Ramos (cell line): ENCODE data around the gene ADAMTS18.

ENCODE experiments used
- in situ Hi-C: fragments of 300-500 bp; cut with MboI; formaldehyde crosslinking; loops from one replicate; pipeline ENCODE4 v1.14.3; 2022; ENCODE audit warnings: low sequenced_read_pairs; ENCODE audit not compliant: unreplicated experiment

The ADAMTS18 gene

GRCh38 chr16:77330332-77331042 is 104.3 kb downstream of the ADAMTS18 start:
- in situ Hi-C loops: no loop called here

DNA sequence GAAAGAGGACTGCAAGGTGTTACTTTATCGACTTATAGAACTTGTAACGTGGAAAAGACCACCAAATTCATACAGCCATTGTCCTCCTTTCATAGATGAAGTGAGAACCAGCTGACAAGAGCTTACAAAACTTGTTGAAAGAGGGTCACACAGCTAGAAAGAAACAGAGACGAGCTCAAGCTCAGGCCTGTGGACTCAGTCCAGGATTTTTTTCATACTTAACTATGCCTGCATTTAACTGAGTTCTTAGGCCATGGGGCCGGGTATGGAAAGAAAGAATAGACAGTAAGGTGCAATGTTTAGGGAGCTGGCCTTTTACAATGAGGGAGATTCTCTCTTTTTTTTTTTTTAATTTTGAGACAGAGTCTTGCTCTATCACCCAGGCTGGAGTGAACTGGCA is 106.1 kb downstream of the ADAMTS18 start:
- in situ Hi-C loops: no loop called here

DNA sequence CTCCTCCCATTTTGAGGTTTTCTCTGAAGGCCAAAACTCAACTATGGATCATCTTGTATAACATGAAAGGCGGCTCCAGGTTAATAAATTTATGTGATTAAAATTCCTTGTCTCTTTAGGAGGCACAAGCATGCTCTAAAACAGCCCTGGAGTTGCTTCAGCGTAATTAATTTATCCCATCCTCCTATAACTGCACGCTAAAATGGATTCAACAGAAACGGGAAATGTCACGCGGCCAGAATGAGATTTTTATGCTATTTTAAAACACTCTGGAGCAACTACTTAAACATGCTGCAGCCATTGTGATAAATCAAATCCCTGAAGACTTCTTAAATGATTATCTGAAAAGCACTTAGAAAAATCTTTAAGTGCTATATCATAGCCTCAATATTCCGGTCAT is 106.6 kb downstream of the ADAMTS18 start:
- in situ Hi-C loops: no loop called here

DNA sequence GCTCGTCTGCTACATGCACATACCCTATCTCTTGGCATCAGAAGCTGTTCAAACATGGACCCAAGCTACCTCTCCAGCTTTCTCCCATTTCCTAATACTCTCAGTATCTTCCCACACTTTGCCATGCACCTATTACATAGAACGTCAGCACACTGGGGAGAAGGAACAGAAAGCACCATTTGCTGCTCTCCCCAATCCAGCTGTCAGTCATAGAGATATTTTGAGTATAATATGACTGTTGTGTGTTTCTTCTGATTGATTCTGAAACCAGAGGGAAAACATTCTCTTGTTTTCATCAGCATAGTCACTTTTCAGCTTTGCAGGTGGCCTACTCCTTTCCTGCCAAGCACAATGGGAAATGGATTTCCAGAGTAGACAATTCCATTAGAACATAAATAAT is 107.1 kb downstream of the ADAMTS18 start:
- in situ Hi-C loops: no loop called here

DNA sequence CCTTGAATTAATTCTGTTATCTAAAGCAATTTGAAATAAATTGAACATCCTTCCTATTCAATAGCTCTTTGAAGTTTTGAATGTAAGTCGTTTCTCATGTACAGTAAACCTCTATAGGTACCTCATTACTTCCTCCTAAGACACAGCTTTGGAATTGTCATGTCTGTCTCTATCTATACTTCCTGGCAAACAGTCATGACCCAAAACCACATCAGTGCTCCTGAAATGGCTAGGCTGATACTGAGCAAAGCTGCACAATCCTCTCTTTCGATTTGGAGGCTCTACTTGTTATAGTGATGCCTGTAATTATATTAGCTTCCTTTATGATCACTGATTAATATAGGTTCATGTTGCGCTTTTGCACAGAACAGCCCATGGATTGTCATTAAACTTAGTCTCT is 110.1 kb downstream of the ADAMTS18 start:
- in situ Hi-C loops: no loop called here

DNA sequence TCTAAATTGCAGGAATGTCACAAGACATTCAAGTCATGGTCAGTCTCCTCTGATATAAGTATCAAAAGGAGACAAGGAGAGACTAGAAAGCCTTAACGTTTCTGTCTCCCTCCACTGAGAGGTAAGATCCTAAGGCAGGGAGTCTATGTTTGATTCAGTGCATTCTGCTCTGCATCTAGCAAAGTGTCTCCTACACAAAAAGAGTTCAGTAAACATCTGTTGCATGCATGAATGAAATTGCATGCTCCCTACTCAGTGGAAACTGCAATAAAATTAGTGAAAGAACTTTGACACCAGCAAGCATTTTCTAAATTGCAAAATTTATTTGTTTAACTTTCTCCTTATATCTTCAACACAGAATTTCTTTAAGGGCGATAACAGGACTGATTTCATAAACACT is 111.1 kb downstream of the ADAMTS18 start:
- in situ Hi-C loops: no loop called here

- in situ Hi-C loops: no loop called here
Observed at GRCh38 chr16:77322757-77323156, 112.1 kb downstream of the ADAMTS18 start.

DNA sequence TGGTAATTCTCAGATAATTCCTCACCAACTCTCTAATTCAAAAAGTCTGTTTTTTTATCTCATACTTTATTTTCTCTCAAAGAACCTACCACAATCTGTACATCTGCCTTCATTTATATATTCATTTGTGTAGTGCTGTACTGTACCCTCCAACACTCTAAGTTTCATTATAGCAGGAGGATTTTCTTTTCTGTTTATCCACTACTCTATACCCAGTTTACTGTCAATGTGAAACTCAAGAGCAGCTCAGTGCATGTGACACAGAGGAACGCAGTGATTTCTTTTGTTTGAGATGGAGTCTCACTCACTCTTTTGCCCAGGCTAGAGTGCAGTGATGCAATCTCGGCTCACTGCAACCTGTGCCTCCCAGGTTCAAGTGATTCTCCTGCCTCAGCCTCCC is 117.8 kb downstream of the ADAMTS18 start:
- in situ Hi-C loops: no loop called here

DNA sequence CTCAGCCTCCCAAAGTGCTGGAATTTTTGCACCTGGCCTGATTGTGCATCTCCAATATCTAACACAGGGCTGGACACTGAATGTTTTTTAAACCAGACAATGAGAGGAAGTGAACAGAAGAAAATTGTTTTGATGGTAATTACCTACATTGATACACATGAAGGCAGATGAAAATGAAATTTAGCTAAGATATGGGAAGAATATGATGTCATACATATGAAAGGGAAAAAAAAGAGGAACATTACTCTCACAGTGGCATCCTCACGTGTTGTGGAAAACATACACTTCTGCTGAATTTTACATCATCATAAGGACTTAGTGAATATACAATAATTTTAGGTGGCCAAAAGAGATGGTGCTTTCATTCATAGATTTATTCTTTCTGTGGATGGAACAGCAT is 124.0 kb downstream of the ADAMTS18 start:
- in situ Hi-C loops: no loop called here

GRCh38 chr16:77308163-77308561 is 126.7 kb downstream of the ADAMTS18 start:
- in situ Hi-C loops: no loop called here

GRCh38 chr16:77307426-77308162 is 127.2 kb downstream of the ADAMTS18 start:
- in situ Hi-C loops: no loop called here

GRCh38 chr16:77306075-77306474 is 128.8 kb downstream of the ADAMTS18 start:
- in situ Hi-C loops: no loop called here

DNA sequence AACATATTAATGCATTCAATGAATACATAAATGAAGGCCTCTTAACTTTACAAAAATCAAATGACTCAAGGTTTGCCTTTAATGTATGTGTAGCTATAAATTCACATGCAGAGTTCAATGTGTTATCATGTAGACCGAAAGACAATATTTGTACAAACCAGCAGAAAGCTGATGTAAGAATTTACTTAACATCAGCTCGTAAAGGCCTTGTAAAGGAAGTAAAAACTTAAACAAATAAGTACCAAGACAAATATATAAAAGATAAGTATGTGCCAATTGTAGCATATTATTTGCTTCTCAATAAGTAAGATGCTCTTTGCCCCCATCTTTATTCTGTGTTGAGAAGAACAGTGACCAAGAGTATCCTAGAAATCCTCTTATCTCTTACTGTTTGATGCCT is 130.0 kb downstream of the ADAMTS18 start:
- in situ Hi-C loops: no loop called here

- in situ Hi-C loops: no loop called here
Observed at GRCh38 chr16:77304134-77304533, 130.7 kb downstream of the ADAMTS18 start.

DNA sequence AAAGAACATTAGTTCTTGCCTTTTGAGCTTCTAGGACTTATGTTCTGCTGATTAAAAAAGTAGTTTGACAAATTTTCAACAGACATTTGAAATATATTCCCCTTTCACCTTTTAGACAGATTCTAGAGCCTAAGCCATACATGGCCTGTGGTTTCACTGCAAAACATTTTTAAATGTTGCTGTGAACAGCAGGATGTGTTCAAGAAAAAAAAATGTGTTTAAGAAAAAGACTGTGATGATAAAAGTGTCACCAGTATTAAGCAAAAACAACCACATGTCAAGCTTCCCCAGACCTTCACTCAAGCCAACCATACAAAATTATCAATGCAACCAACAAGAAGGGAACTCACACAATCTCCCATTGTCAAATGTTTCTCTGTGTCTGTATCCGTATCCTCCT is 132.2 kb downstream of the ADAMTS18 start:
- in situ Hi-C loops: no loop called here

DNA sequence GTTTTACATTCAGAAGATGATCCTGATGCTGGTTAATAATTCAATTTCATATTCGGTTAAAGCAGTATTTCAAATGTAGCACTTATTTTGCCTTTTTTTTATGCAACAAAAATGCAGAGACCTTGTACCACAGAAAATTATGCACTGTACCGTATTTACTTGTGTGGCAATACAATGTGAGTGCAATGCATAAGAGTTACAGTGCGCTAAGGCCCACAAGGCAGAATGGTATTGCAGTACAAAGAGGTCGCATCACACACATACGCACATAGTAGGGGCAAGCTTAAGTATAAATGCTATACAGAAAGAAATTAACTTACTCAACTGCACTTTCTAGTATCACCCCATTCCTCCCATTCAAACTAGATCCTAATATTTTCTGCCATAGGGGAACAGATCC is 132.6 kb downstream of the ADAMTS18 start:
- in situ Hi-C loops: no loop called here

DNA sequence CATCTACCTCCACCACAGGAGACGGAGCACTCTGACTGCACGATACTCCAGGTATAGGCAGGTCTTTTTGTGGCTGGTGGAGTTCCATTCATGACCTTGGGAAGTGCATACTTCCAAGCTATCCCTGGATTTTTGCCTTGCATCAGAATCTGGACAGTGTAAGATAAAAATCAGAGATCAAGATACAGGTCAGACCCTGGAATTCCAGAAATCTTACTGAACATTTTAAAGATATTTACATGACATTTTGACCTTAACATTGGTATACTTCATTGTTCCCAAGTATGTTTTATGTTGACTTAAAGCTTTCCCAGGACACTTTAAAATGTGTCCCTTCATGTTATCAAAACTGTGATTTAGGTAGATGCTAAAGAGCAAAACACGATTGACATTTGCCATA is 134.6 kb downstream of the ADAMTS18 start:
- in situ Hi-C loops: no loop called here

DNA sequence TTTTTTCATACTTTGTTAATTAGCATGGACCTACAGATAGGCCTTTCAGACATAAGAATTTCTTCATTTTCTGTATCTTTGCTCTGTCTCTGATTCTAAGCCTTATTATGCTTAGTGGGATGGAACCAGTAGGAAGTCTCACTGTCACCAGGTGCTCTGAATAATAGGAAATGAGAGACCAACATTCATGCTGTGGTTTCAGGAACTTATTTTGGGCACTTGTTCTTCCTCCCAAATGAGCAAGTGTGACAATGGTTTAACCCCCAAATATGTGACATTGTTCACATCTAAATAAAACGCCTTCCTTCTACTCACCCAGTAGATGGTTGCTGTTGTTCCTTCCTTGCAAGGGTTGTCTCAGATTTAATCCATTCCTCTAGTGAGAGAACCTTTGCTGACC is 135.4 kb downstream of the ADAMTS18 start:
- in situ Hi-C loops: no loop called here

- in situ Hi-C loops: no loop called here
Observed at GRCh38 chr16:77298418-77299360, 136.1 kb downstream of the ADAMTS18 start.

DNA sequence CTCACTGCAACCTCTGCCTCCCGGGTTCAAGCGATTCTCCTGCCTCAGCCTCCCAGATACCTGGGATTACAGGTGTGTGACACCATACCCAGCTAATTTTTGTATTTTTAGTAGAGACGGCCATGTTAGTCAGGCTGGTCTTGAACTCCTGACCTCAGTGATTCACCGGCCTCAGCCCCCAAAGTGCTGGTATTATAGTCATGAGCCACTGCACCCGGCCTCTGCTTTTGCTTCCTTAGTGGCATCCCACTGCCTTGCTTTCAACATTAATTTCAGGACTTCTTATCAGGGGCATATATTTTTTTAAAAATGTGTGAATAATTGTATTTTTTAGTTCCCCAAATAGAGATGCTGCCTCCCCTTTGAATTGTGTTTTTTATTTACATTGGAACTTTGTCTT is 136.8 kb downstream of the ADAMTS18 start:
- in situ Hi-C loops: no loop called here

DNA sequence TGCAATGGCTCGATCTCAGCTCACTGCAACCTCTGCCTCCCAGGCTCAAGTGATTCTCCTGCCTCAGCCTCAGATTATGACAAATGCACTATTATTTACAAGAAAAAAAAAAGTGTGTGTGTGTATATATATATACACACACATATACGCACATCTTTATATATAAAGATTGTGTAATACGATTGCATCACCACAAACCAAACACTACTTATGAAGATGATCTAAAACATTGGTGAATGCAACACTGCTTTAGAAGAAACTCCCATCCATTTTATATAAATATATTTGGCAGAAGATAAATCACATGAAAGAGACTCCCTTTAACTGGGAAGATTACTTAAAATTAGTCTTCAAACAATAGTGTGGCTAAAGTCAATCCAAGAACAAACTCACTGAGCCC is 138.9 kb downstream of the ADAMTS18 start:
- in situ Hi-C loops: no loop called here
